ENCODE measurements around the gene ASB1.

DNA sequence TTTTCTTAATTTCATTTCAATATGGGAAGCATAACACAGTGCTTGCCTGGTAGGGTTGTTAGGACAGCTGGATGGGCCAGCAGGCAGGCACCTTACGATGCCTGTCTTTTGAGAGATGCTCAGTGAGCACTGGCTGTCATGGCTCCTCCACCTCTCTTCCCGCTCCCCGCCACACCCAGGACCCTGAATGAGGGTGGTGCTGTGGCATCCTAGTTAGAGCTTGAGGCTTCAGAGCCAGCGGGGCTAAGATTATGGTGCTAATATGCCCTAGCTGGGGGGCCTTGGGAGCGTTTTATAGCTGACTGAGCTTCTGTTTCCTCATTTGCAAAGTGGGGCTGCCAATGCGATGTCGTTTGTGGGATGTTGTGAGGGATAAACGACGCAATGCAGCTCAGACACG lies 37.7 kb downstream of the ASB1 start:
- TF ChIP-seq POLR2A (IDR thresholded peaks at IDR 0.05; ENCODE audit: low read depth, low read length) (no peak), POLR2AphosphoS5 (IDR thresholded peaks at IDR 0.05; ENCODE audit: low read depth, low read length) (no peak)

All from GM12892 (cell line).